ENCODE results near the gene IGFBP6.
"Not testable (repeated sequence)": the region's sequence is repeated elsewhere in the genome, so short reads cannot be mapped to it uniquely, and the experiment has no call there.

Gene IGFBP6

GRCh38 chr12:53098354-53098981 lies 1.0 kb downstream of the IGFBP6 start:
- DNase-seq = no peak

- DNase-seq = peak; percentile 68 to 84 (median 80)
These were observed 1.8 kb downstream of the IGFBP6 start for GRCh38 chr12:53099071-53099882.

- no peak for DNase-seq
These were observed 3.1 kb downstream of the IGFBP6 start for GRCh38 chr12:53100466-53101151.

- no peak for DNase-seq
These were observed 3.8 kb downstream of the IGFBP6 start for GRCh38 chr12:53101266-53101665.

GRCh38 chr12:53101931-53102781 lies 4.7 kb downstream of the IGFBP6 start:
- DNase-seq = no peak

GRCh38 chr12:53102883-53103807 lies 5.7 kb downstream of the IGFBP6 start, which contains the start of gene SOAT2:
Gene SOAT2 (plus strand): TSS chr12:53103486. CDS start chr12:53103578, 92 bp downstream.
- peak in 2 of 5 donors; percentile 14 to 43 for DNase-seq

- DNase-seq = peak in 1 of 5 donors; percentile 25
These were observed 6.4 kb downstream of the IGFBP6 start for GRCh38 chr12:53103860-53104305.

GRCh38 chr12:53105256-53105655 lies 7.8 kb downstream of the IGFBP6 start:
- DNase-seq = no peak

GRCh38 chr12:53105712-53106439 lies 8.4 kb downstream of the IGFBP6 start:
- no peak for DNase-seq

GRCh38 chr12:53107122-53107521 lies 9.7 kb downstream of the IGFBP6 start:
- no peak for DNase-seq

- DNase-seq = not testable (repeated sequence)
These were observed 15.0 kb downstream of the IGFBP6 start for GRCh38 chr12:53112431-53112830.

- DNase-seq = no peak
These were observed 15.8 kb downstream of the IGFBP6 start for GRCh38 chr12:53113136-53113705.

- no peak for DNase-seq
These were observed 16.5 kb downstream of the IGFBP6 start for GRCh38 chr12:53113951-53114350.

GRCh38 chr12:53115112-53115890 lies 17.8 kb downstream of the IGFBP6 start:
- DNase-seq = no peak

- DNase-seq = no peak
These were observed 18.6 kb downstream of the IGFBP6 start for GRCh38 chr12:53115891-53116648.

- DNase-seq = no peak
These were observed 21.4 kb downstream of the IGFBP6 start for GRCh38 chr12:53118751-53119300.

- no peak for DNase-seq
These were observed 23.4 kb downstream of the IGFBP6 start for GRCh38 chr12:53120685-53121525.
